Measurements from ENCODE around the gene OR6B1.
"Not testable (repeated sequence)": the region's sequence is repeated elsewhere in the genome, so short reads cannot be mapped to it uniquely, and the experiment has no call there.

The OR6B1 gene

DNA sequence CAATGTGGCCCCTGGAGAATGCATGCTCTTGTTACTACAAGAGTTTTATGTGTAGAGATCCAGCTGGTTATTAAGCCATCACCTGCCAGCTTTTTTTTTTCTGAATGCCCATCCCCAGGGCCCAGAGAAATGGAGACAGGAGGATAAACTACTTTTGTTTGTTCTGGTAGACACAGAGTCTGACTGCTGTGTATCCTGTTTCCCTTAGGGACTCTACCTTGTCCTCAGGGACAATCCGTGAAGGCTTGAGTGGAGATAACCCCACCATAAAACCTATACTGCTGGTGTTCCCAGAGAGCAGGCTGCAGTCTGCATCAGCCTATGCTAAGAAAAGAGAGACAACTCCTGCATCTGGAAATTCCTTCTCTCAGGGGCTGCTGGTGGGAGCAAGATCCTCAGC, 48.5 kb downstream of the OR6B1 start, which contains the start of gene OR2A5:
OR2A5 (plus strand) TSS at position 301 of the 400 bp plus-strand sequence. CDS start 1,454 bp downstream, outside the sequence.
- DNase-seq = no peak

DNA sequence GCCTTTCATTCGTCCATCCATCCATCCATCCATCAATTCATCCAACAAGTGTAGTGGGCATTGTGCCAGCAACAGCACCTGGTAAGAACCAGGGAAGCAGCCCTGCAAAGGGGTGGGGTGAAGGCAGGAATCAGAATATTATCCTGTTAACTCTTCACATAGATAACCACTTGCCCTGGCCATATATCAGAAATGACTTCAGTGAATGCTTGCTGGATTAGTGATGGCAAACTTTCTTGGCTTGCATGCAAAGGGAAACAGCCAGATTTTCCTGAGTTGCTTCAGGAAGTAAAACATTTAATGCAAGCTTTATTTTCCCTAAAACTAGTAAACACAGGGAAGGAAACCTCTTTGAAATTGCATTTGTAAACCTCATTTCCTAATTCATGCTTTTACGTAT, 49.4 kb downstream of the OR6B1 start:
- DNase-seq = no peak

DNA sequence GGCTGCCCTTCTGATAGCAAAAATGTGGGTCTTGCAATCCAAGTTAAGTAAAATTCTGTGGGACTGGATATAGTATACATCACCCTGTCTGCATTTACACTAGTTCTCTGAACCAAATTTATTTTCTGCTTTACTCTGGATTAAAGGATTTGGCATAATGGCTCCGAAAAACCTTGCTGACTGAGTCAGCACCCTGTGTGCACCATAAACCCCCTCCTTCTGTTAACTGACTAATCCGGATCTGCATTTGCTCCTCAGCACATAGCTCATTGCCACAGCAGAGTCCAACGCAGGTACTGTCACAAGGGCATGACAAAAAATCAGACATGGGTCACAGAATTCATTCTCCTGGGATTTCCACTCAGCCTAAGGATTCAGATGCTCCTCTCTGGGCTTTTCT, 50.0 kb downstream of the OR6B1 start:
- DNase-seq = no peak

DNA sequence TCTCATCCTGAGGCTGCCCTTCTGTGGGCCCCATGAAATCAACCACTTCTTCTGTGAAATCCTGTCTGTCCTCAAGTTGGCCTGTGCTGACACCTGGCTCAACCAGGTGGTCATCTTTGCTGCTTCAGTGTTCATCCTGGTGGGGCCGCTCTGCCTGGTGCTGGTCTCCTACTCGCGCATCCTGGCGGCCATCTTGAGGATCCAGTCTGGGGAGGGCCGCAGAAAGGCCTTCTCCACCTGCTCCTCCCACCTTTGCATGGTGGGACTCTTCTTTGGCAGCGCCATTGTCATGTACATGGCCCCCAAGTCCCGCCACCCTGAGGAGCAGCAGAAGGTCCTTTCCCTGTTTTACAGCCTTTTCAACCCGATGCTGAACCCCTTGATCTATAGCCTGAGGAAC, 50.8 kb downstream of the OR6B1 start:
- DNase-seq = not testable (repeated sequence)

DNA sequence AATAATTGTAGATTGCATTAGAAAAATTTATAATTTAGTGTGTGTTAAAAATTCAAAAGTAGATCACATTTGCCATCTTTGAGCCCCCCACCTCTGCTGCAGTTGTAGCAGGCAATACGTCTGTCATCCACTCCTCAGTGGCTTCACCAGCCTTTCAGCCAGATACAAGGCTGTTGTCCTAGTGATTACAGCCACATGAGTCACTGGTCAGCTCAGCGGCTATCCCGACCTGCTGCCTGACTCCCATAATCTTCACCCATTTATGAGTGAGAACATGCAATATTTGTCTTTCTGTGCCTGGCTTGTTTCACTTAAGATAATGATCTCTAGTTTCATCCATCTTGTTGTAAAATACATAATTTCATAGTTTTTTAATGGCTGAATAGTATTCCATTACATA, 57.8 kb downstream of the OR6B1 start:
- DNase-seq = no peak

Data from activated T-cell treated with anti-CD3 and anti-CD28 coated beads, Interleukin-2, amount 50 U/mL, for 48 hours (primary cell).